B cell (primary cell): ENCODE measurements around the gene HDHD3. TPM values are rescaled to one million over a fixed set of nuclear protein-coding genes. Genes with fewer than 3 reads are reported as not detected.

Experiments used
- ATAC-seq: fragments of 200-7000 bp; cut with Tn5 transposase; one replicate; pipeline ENCODE4 v1.10.0; 2021; ENCODE audit warnings: low read depth, mild to moderate bottlenecking, moderate number of reproducible peaks, moderate library complexity
- CTCF ChIA-PET: fragments of 350-600 bp; sonication (Branson Sonifier 250); formaldehyde crosslinking; loops from one replicate; lab custom pipeline; 2021; ENCODE audit warnings: antibody characterized with exemption, inconsistent platforms; lab: Charles Lee
- POLR2A ChIA-PET: fragments of 350-600 bp; sonication (Branson Sonifier 250); formaldehyde crosslinking; loops from one replicate; lab custom pipeline; 2021; ENCODE audit warnings: antibody characterized with exemption; lab: Charles Lee
- DNase-seq: peaks from one replicate; pipeline ENCODE4 v3.0.0; 2013
- H2AFZ ChIP-seq: 2 replicates; pipeline ENCODE4 v1.6.1; 2012; ENCODE audit warnings: mild to moderate bottlenecking, low read depth, low read length; ENCODE audit not compliant: insufficient read depth, poor library complexity, severe bottlenecking
- H3K27ac ChIP-seq, 2 donors: 1 replicate in 1 of 2; 2 replicates in 1 of 2; pipeline ENCODE4 v1.5.1; 2012 to 2013; ENCODE audit warnings: low read length in 2 of 2, mild to moderate bottlenecking in 2 of 2, moderate library complexity in 1 of 2
- H3K27me3 ChIP-seq, 4 experiments: fragments of 200-600 bp in 1 of 4; sonication (generic) in 1 of 4; replicated peaks in 1 of 4; 1 replicate in 2 of 4; 2 replicates in 2 of 4; pipeline versions ENCODE4 v1.6.1 to v1.7.0; 2013 to 2016; ENCODE audit warnings: low read length in 3 of 4, mild to moderate bottlenecking in 2 of 4, mixed read lengths in 1 of 4, moderate library complexity in 1 of 4; ENCODE audit not compliant: insufficient read depth in 4 of 4, control insufficient read depth in 3 of 4; ENCODE audit errors: control extremely low read depth in 1 of 4
- H3K36me3 ChIP-seq, 2 experiments: replicated peaks in 1 of 2; 1 replicate in 1 of 2; 2 replicates in 1 of 2; pipeline versions ENCODE4 v1.6.1 to v1.7.1; 2013; ENCODE audit warnings: low read length in 1 of 2; ENCODE audit not compliant: insufficient read depth in 2 of 2, control insufficient read depth in 1 of 2; ENCODE audit errors: control extremely low read depth in 1 of 2, extremely low read depth in 1 of 2
- H3K4me1 ChIP-seq, 2 donors: fragments of 200-600 bp in 1 of 2; sonication (generic) in 1 of 2; 1 replicate in 1 of 2; 2 replicates in 1 of 2; pipeline versions ENCODE4 v1.5.1 to v1.6.1; 2013 to 2017; ENCODE audit warnings: low read length in 2 of 2; ENCODE audit not compliant: control insufficient read depth in 2 of 2, insufficient read depth in 2 of 2
- H3K4me2 ChIP-seq: replicated peaks from 2 replicates; pipeline ENCODE3; 2012; ENCODE audit warnings: mild to moderate bottlenecking, low read depth, low read length; ENCODE audit not compliant: poor library complexity, severe bottlenecking
- H3K4me3 ChIP-seq, 5 experiments: fragments of 200-600 bp in 1 of 5; sonication (generic) in 1 of 5; 1 replicate in 3 of 5; 2 replicates in 2 of 5; pipeline versions ENCODE4 v1.5.1 to v1.7.0; 2011 to 2016; ENCODE audit warnings: low read length in 4 of 5, mild to moderate bottlenecking in 4 of 5, low read depth in 2 of 5, control low read depth in 1 of 5, moderate library complexity in 1 of 5; ENCODE audit not compliant: insufficient read depth in 1 of 5; ENCODE audit errors: control extremely low read depth in 1 of 5, extremely low read depth in 1 of 5
- H3K79me2 ChIP-seq: fragments of 200-600 bp; sonication (generic); one replicate; pipeline ENCODE4 v1.6.0; 2016; ENCODE audit warnings: low read length; ENCODE audit not compliant: control insufficient read depth, insufficient read depth
- H3K9ac ChIP-seq: fragments of 200-600 bp; sonication (generic); 2 replicates; pipeline ENCODE4 v1.6.1; 2017; ENCODE audit warnings: mild to moderate bottlenecking, low read length, moderate library complexity
- H3K9me3 ChIP-seq, 3 donors: one replicate each; pipeline versions ENCODE4 v1.6.1 to v1.7.1; 2013; ENCODE audit warnings: low read length in 2 of 3; ENCODE audit not compliant: control insufficient read depth in 2 of 3, insufficient read depth in 1 of 3; ENCODE audit errors: control extremely low read depth in 1 of 3
- H4K20me1 ChIP-seq: 2 replicates; pipeline ENCODE4 v1.6.0; 2012; ENCODE audit warnings: mild to moderate bottlenecking, low read length; ENCODE audit not compliant: insufficient read depth, control insufficient read depth, poor library complexity, severe bottlenecking
- H3K27ac Mint-ChIP-seq: one replicate; pipeline ENCODE4 v1.8.0; 2021; ENCODE audit warnings: mixed read lengths
- H3K27me3 Mint-ChIP-seq: one replicate; pipeline ENCODE4 v1.8.0; 2021; ENCODE audit warnings: mixed read lengths
- H3K4me1 Mint-ChIP-seq: one replicate; pipeline ENCODE4 v1.8.0; 2021; ENCODE audit warnings: mixed read lengths
- H3K4me3 Mint-ChIP-seq: one replicate; pipeline ENCODE4 v1.8.0; 2021; ENCODE audit warnings: mixed read lengths
- H3K9me3 Mint-ChIP-seq: one replicate; pipeline ENCODE4 v1.8.0; 2022; ENCODE audit warnings: mixed read lengths; ENCODE audit not compliant: insufficient read depth
- EZH2 ChIP-seq: IDR thresholded peaks from 2 replicates; pipeline ENCODE4 v1.6.1; 2012; ENCODE audit warnings: borderline replicate concordance, low read depth, mild to moderate bottlenecking, moderate library complexity, low read length; ENCODE audit not compliant: insufficient read depth, poor library complexity, severe bottlenecking
- WGBS: methylation state at CpG from one replicate; pipeline ENCODE4 v1.1.5; 2013; ENCODE audit warnings: missing lambda C conversion rate; ENCODE audit not compliant: insufficient coverage; 5-methylcytosine and 5-hydroxymethylcytosine counted together
- intact Hi-C: fragments of 100-400 bp; cut with micrococcal nuclease; formaldehyde crosslinking; loops from one replicate; pipeline ENCODE4 v1.10.0; 2022
- polyA plus RNA-seq: library from polyadenylated mRNA; depleted of rRNA; stranded (reverse); fragments of >200 nt; gene quantifications from 2 replicates; pipeline ENCODE4 v1.2.3, GENCODE V29; 2012
- total RNA-seq, 2 donors: library from RNA; stranded (reverse); fragments of 120-200 nt in 1 of 2; gene quantifications; 1 replicate in 1 of 2; 2 replicates in 1 of 2; pipeline versions ENCODE4 v1.2.3 to v1.2.4, GENCODE V29; 2013 to 2022
- TF ChIP-seq, protein P1 (sequence below): fragments of 200-600 bp; IDR thresholded peaks from one replicate; pipeline ENCODE4 v1.8.0; 2022; ENCODE audit warnings: antibody characterized with exemption, mild to moderate bottlenecking

Gene HDHD3
- total and polyA plus RNA-seq, 2 donors (not counting 1 experiment from before 2014, with no cell fraction given): 26.2 to 36.3 TPM

DNA sequence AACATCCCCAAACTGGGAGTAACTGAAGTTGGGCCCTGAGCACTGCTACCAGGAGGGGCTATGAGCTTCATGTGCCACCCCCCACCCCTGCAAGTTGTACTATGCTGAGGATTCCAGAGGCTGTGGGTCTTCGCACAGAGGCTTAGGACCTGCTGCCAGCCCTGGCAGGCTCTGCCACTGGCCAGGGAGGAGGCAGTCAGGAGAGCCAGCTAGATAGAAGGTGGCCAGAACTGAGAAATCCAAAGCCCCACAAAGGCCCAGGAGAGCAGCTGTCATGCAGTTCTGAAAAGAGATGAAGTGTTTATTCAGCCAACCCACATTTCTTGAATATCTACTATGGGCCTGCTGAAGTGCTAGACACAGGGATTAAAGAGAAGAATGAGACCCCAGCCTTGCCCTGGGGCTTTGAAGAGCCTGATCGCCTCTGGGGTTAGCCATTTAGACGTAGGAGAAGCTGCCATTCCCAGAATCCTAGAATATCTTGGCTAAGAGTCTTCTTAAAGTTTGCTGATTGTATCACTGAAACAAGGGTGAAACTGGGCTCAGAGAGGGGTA, 22.9 kb upstream of the HDHD3 start:
- ATAC-seq (no peak), DNase-seq (no peak)
- intact Hi-C loops: loop anchor here (2.0 to 10.0 kb wide), 4 partner anchors 19 to 1765 kb away; partner anchors contain the start of genes DNAJC25, FKBP15 and SLC31A1
- Mint-ChIP-seq H3K27me3 (no peaks in the 10 kb centered on the region), H3K4me1 (peaks cover 28% of the 10 kb centered on the region), H3K27ac (no peak overlapping the region), H3K9me3 (no peaks in the 10 kb centered on the region), H3K4me3 (peak overlapping the region; percentile 80)
- Histone ChIP-seq H3K27ac (no peak overlapping the region), H3K79me2 (peaks cover 37% of the 10 kb centered on the region), H3K9ac (no peak overlapping the region), H3K4me3 (no peak overlapping the region), H3K27me3 (no peaks in the 10 kb centered on the region), H4K20me1 (no peaks in the 10 kb centered on the region), H2AFZ (no peak overlapping the region), H3K4me1 (peaks cover 10 to 18% of the 10 kb centered on the region in 2 donors), H3K4me2 (peak overlapping the region; percentile 93), H3K9me3 (no peaks in the 10 kb centered on the region), H3K36me3 (peaks cover 0 to 2% of the 10 kb centered on the region in 2 experiments)
- CTCF ChIA-PET: interaction anchor here (1.0 to 10.6 kb wide), 7 partner anchors 11 to 258 kb away, joined by 4 to 98 read pairs (median 13); partner anchors contain the start of genes C9orf43, CDC26, POLE3 and PRPF4
- POLR2A ChIA-PET: interaction anchor here (3.3 kb wide), 1 partner anchor 11 kb away, joined by 44 read pairs; the partner anchor contains the start of genes C9orf43 and POLE3
- TF ChIP-seq, protein P1, sequence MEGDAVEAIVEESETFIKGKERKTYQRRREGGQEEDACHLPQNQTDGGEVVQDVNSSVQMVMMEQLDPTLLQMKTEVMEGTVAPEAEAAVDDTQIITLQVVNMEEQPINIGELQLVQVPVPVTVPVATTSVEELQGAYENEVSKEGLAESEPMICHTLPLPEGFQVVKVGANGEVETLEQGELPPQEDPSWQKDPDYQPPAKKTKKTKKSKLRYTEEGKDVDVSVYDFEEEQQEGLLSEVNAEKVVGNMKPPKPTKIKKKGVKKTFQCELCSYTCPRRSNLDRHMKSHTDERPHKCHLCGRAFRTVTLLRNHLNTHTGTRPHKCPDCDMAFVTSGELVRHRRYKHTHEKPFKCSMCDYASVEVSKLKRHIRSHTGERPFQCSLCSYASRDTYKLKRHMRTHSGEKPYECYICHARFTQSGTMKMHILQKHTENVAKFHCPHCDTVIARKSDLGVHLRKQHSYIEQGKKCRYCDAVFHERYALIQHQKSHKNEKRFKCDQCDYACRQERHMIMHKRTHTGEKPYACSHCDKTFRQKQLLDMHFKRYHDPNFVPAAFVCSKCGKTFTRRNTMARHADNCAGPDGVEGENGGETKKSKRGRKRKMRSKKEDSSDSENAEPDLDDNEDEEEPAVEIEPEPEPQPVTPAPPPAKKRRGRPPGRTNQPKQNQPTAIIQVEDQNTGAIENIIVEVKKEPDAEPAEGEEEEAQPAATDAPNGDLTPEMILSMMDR: no peak
- TF ChIP-seq EZH2: no peak
- WGBS: 100% methylated on average over 2 of the region's 3 CpGs

GRCh38 chr9:113398796-113399195, 22.0 kb upstream of the HDHD3 start:
- Histone ChIP-seq H3K9ac (no peak overlapping the region), H3K36me3 (peaks cover 0 to 2% of the 10 kb centered on the region in 2 experiments), H2AFZ (no peak overlapping the region), H3K27me3 (no peaks in the 10 kb centered on the region), H3K79me2 (peaks cover 37% of the 10 kb centered on the region), H3K4me1 (peaks cover 10 to 18% of the 10 kb centered on the region in 2 donors), H3K9me3 (no peaks in the 10 kb centered on the region), H4K20me1 (no peaks in the 10 kb centered on the region), H3K4me2 (no peak overlapping the region), H3K4me3 (no peak overlapping the region), H3K27ac (no peak overlapping the region)
- H3K27me3 Mint-ChIP-seq: no peaks in the 10 kb centered on the region
- no peak for DNase-seq
- TF ChIP-seq EZH2: no peak
- TF ChIP-seq, protein P1: no peak
- H3K4me3 Mint-ChIP-seq: peak overlapping the region; percentile 64
- ATAC-seq: no peak
- CTCF ChIA-PET: interaction anchor here (1.0 to 10.6 kb wide), 5 partner anchors 12 to 259 kb away, joined by 4 to 98 read pairs (median 5); partner anchors contain the start of genes C9orf43 and POLE3
- H3K27ac Mint-ChIP-seq: no peak overlapping the region
- intact Hi-C loops: no loop called here
- WGBS: 82% methylated on average over 3 of the region's 5 CpGs
- no peaks in the 10 kb centered on the region for H3K9me3 Mint-ChIP-seq
- H3K4me1 Mint-ChIP-seq: peaks cover 28% of the 10 kb centered on the region
- POLR2A ChIA-PET: interaction anchor here (0.6 to 3.3 kb wide), 2 partner anchors 12 to 22 kb away, joined by 3 to 44 read pairs; partner anchors contain the start of genes C9orf43, HDHD3 and POLE3
